Common myeloid progenitor, CD34-positive (primary cell): ENCODE results near the gene CYB561D2.

Source experiments
- CTCF ChIA-PET: fragments of 350-600 bp; sonication (Branson Sonifier 250); formaldehyde crosslinking; loops from one replicate; lab custom pipeline; 2021; ENCODE audit warnings: antibody characterized with exemption; lab: Charles Lee
- POLR2A ChIA-PET: fragments of 350-600 bp; sonication (Branson Sonifier 250); formaldehyde crosslinking; loops from one replicate; lab custom pipeline; 2021; ENCODE audit warnings: antibody characterized with exemption; lab: Charles Lee
- DNase-seq, 3 donors: peaks; one replicate each; pipeline versions ENCODE4 v3.0.0 to v3.0.0-alpha.2; 2013
- H3K27ac ChIP-seq, 2 experiments: 1 replicate in 1 of 2; 2 replicates in 1 of 2; pipeline ENCODE4 v1.7.0; 2013; ENCODE audit warnings: inconsistent platforms in 2 of 2, low read length in 2 of 2, mild to moderate bottlenecking in 2 of 2, low read depth in 1 of 2, moderate library complexity in 1 of 2; ENCODE audit not compliant: severe bottlenecking in 2 of 2, insufficient read depth in 1 of 2, poor library complexity in 1 of 2
- H3K27me3 ChIP-seq, 5 experiments: replicated peaks in 2 of 5; 1 replicate in 3 of 5; 2 replicates in 2 of 5; pipeline versions ENCODE4 v1.6.1 to v1.7.0; 2013; ENCODE audit warnings: low read length in 4 of 5, mild to moderate bottlenecking in 2 of 5, moderate library complexity in 2 of 5, inconsistent platforms in 1 of 5; ENCODE audit not compliant: insufficient read depth in 5 of 5, control insufficient read depth in 4 of 5
- H3K36me3 ChIP-seq, 4 experiments: 1 replicate in 2 of 4; 2 replicates in 2 of 4; pipeline versions ENCODE4 v1.6.1 to v1.7.0; 2013; ENCODE audit warnings: low read length in 3 of 4, control low read depth in 1 of 4, mild to moderate bottlenecking in 1 of 4; ENCODE audit not compliant: control insufficient read depth in 4 of 4, insufficient read depth in 4 of 4
- H3K4me1 ChIP-seq, 4 experiments: 1 replicate in 3 of 4; 2 replicates in 1 of 4; pipeline versions ENCODE4 v1.6.1 to v1.7.1; 2013; ENCODE audit warnings: low read length in 3 of 4, mild to moderate bottlenecking in 3 of 4, control low read depth in 1 of 4, inconsistent platforms in 1 of 4, moderate library complexity in 1 of 4; ENCODE audit not compliant: control insufficient read depth in 4 of 4, insufficient read depth in 4 of 4; ENCODE audit errors: control extremely low read depth in 1 of 4
- H3K4me3 ChIP-seq, 7 experiments: 1 replicate in 4 of 7; 2 replicates in 3 of 7; pipeline versions ENCODE4 v1.5.1 to v1.7.0; 2013; ENCODE audit warnings: mild to moderate bottlenecking in 7 of 7, low read length in 6 of 7, moderate library complexity in 6 of 7, inconsistent platforms in 2 of 7, low read depth in 2 of 7, control low read depth in 1 of 7; ENCODE audit not compliant: insufficient read depth in 4 of 7, control insufficient read depth in 1 of 7; ENCODE audit errors: extremely low read depth in 1 of 7
- H3K9me3 ChIP-seq, 5 experiments: 1 replicate in 4 of 5; 2 replicates in 1 of 5; pipeline versions ENCODE4 v1.6.1 to v1.7.1; 2013; ENCODE audit warnings: low read length in 4 of 5, mild to moderate bottlenecking in 2 of 5, inconsistent platforms in 1 of 5, low read depth in 1 of 5, moderate library complexity in 1 of 5; ENCODE audit not compliant: control insufficient read depth in 4 of 5, insufficient read depth in 2 of 5; ENCODE audit errors: control extremely low read depth in 1 of 5
- WGBS: methylation state at CpG from one replicate; pipeline ENCODE4 v1.1.5; 2013; ENCODE audit not compliant: insufficient coverage; 5-methylcytosine and 5-hydroxymethylcytosine counted together

The CYB561D2 gene

DNA sequence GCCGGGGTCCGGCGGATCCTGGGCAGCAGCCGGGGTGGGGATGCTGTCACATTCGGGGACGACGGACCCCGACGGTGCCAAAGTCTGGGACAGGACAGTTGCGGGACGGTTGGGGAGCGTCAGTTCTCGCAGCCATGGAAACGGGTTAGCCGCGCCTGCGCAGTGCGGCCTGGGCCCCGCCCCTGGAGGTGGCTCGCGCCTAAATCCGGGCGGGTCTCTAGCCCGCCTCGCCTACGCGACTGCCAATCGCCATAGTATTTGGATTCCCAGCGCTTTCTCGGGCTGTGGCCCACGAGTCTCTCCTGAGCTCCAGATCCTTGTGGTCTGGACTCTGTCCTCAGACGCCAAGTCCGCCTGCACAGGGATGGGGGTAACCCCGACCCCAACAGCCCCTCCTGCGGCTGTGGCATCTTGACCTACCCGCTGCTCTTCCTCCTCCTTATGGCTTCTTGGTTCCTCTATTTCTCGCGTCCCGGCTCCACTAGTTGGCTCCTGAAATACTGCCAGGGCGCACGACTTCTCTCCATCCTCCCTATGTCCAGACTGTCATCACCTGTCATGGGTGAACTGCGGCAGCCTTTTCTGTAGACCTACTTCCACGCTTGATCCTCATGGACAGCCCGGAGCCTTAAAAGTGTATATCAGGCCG lies 5.0 kb upstream of the CYB561D2 start, which contains the start of gene ZMYND10:
ZMYND10 (minus strand) TSS at position 147 of the 649 bp plus-strand sequence. CDS start 153 bp downstream, outside the sequence.
- POLR2A ChIA-PET, result no interaction called here
- H3K4me3 ChIP-seq, result peak within 1 kb of the TSS; percentile 8 to 80 (median 53)

DNA sequence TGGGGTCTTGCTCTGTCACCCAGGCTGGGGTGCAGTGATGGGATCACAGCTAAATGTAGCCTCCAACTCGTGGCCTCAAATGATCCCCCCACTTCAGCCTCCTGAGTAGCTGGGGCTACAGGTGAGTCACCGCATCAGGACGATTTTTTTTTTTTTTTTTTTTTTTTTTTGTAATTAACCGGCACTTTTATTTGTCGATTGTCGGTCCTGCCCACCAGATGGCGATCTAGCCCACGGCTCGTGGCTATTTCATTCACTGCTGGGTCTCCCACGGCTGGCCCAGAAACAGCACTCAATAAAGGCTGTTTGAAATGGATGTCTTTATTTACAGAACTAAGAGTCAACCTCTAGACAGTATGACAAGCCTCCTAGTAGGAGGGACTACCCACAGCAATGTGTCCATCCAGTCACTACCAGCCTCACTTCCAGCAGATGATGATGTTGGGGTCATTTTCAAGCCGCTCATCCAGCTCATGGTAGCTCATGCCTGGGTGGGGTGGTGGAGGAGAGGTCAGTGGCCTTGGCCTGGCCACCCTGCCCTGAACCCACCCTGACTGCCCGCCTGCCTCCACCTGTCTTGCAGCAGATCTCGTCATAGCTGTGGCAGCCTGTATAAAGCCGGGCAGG lies 3.4 kb upstream of the CYB561D2 start:
- DNase-seq, result peak; percentile 83 to 95 (median 92)
- no peak overlapping the region for H3K27ac ChIP-seq

More for the DNA sequence above, 5.0 kb upstream of the CYB561D2 start, which contains the start of gene ZMYND10:
- Histone ChIP-seq H3K36me3 (peaks cover 7 to 20% (median 15%) of the 10 kb centered on the region in 4 experiments), H3K27me3 (no peaks in the 10 kb centered on the region), H3K4me1 (peaks cover 6 to 63% (median 52%) of the 10 kb centered on the region in 4 experiments), H3K27ac (no peak within 1 kb of the TSS), H3K9me3 (no peaks in the 10 kb centered on the region)
- peak; percentile 55 to 70 (median 63) for DNase-seq
- WGBS, result 9% methylated on average over 45 of the region's 45 CpGs
- CTCF ChIA-PET, result interaction anchor here (0.6 to 6.2 kb wide), 11 partner anchors 7 to 868 kb away, joined by 3 to 51 read pairs (median 16); partner anchors contain the start of gene RASSF1

DNA sequence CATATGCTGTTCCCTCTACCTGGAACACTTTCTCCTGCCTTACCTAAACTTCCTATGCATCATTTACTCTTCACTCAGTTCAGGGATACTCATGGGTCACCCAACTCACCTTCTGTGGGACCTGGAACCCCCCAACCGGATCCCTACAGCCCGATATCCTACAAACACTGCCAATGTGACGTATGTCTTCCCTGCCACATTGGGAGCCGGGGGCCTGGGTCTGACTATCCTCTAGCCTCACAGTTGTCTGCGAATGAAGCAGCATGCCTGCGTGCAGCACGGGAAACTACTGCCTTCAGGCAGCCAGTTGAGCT lies 492 bp upstream of the CYB561D2 start:
- Histone ChIP-seq H3K4me3 (peak overlapping the region in 6 of 7 experiments; percentile 51 to 87 (median 85)), H3K4me1 (peaks cover 4 to 55% (median 41%) of the 10 kb centered on the region in 4 experiments)
- CTCF ChIA-PET, result interaction anchor here (1.1 to 6.2 kb wide), 8 partner anchors 11 to 223 kb away, joined by 3 to 51 read pairs (median 6); partner anchors contain the start of gene RASSF1

More for the DNA sequence above, 3.4 kb upstream of the CYB561D2 start:
- peaks cover 4 to 61% (median 49%) of the 10 kb centered on the region in 4 experiments for H3K4me1 ChIP-seq
- H3K27me3 ChIP-seq, result no peaks in the 10 kb centered on the region
- peaks cover 7 to 25% (median 15%) of the 10 kb centered on the region in 4 experiments for H3K36me3 ChIP-seq
- H3K4me3 ChIP-seq, result no peak overlapping the region
- ChIA-PET CTCF (interaction anchor here (0.8 to 6.2 kb wide), 24 partner anchors 9 to 268 kb away, joined by 3 to 51 read pairs (median 6); partner anchors contain the start of gene RASSF1), POLR2A (interaction anchor here (0.7 to 1.3 kb wide), 2 partner anchors 9 to 13 kb away, joined by 3 to 4 read pairs; no protein-coding TSS in a partner anchor)
- 80% methylated on average over 5 of the region's 14 CpGs for WGBS
- no peaks in the 10 kb centered on the region for H3K9me3 ChIP-seq

DNA sequence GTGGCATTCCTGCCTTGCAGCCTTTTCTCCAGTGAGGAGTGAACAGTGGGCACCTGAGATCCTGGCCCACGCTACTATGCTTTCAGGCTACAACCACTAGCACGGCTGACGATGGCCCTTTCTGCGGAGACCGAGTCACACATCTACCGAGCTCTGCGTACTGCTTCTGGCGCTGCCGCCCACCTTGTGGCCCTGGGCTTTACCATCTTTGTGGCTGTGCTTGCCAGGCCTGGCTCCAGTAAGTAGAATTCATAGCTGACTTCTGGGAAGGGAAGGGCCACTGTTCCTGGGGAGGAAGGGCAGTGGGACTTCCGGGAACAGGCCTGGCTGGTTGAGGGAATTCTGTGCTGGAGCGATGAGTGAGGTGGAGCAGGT lies 648 bp downstream of the CYB561D2 start:
- Histone ChIP-seq H3K27me3 (no peaks in the 10 kb centered on the region), H3K27ac (peak overlapping the region; percentile 6 to 79), H3K4me1 (peaks cover 4 to 48% (median 35%) of the 10 kb centered on the region in 4 experiments), H3K36me3 (peaks cover 7 to 60% (median 46%) of the 10 kb centered on the region in 4 experiments), H3K4me3 (peak overlapping the region; percentile 62 to 87 (median 83)), H3K9me3 (no peaks in the 10 kb centered on the region)
- ChIA-PET POLR2A (interaction anchor here (1.3 kb wide), 1 partner anchor 14 kb away, joined by 5 read pairs; no protein-coding TSS in a partner anchor), CTCF (interaction anchor here (1.2 to 6.2 kb wide), 4 partner anchors 7 to 41 kb away, joined by 3 to 51 read pairs (median 23); partner anchors contain the start of gene RASSF1)
- WGBS, result 60% methylated on average over 6 of the region's 11 CpGs
- no peak for DNase-seq

More for the DNA sequence above, 492 bp upstream of the CYB561D2 start:
- peak overlapping the region; percentile 29 to 79 for H3K27ac ChIP-seq
- H3K27me3 ChIP-seq, result no peaks in the 10 kb centered on the region
- peaks cover 7 to 49% (median 35%) of the 10 kb centered on the region in 4 experiments for H3K36me3 ChIP-seq
- WGBS, result 27% methylated on average over 4 of the region's 7 CpGs
- POLR2A ChIA-PET, result interaction anchor here (1.1 to 1.5 kb wide), 3 partner anchors 9 to 15 kb away, joined by 3 to 5 read pairs (median 3); no protein-coding TSS in a partner anchor
- no peaks in the 10 kb centered on the region for H3K9me3 ChIP-seq
- no peak for DNase-seq

- Histone ChIP-seq H3K36me3 (peaks cover 7 to 70% (median 50%) of the 10 kb centered on the region in 4 experiments), H3K4me1 (peaks cover 10 to 55% (median 47%) of the 10 kb centered on the region in 4 experiments), H3K4me3 (no peak overlapping the region), H3K9me3 (no peaks in the 10 kb centered on the region), H3K27me3 (no peaks in the 10 kb centered on the region), H3K27ac (peak overlapping the region in 1 of 2 experiments; percentile 43)
- ChIA-PET CTCF (interaction anchor here (0.7 to 3.8 kb wide), 13 partner anchors 9 to 55 kb away, joined by 3 to 18 read pairs (median 5); no protein-coding TSS in a partner anchor), POLR2A (interaction anchor here (0.8 to 0.9 kb wide), 2 partner anchors 16 to 61 kb away, joined by 3 to 5 read pairs; partner anchors contain the start of gene IFRD2)
- WGBS, result 52% methylated on average over 2 of the region's 2 CpGs
- DNase-seq, result peak; percentile 58 to 87 (median 83)
Measured at GRCh38 chr3:50352781-50353180, 2.1 kb downstream of the CYB561D2 start.

DNA sequence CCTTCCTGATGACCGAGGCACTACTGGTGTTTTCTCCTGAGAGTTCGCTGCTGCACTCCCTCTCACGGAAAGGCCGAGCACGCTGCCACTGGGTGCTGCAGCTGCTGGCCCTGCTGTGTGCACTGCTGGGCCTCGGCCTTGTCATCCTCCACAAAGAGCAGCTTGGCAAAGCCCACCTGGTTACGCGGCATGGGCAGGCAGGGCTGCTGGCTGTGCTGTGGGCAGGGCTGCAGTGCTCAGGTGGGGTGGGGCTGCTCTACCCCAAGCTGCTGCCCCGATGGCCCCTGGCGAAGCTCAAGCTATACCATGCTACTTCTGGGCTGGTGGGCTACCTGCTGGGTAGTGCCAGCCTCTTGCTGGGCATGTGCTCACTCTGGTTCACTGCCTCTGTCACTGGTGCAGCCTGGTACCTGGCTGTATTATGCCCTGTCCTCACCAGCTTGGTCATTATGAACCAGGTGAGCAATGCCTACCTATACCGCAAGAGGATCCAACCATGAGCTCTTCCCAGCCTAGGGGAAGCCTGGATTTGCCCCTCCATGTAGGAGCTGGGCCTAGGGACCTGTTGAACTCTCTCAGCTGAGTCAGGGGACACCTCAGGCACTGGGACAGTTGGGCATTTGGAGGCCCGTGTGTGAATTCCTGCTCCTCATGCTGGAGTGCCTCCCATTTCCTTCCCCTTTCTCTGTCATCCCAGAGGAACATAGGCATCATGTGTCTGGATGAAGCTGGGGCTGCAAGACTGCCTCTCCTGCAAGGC lies 2.8 kb downstream of the CYB561D2 start:
- Histone ChIP-seq H3K27ac (peak overlapping the region in 1 of 2 experiments; percentile 43), H3K27me3 (no peaks in the 10 kb centered on the region), H3K4me1 (peaks cover 13 to 61% (median 53%) of the 10 kb centered on the region in 4 experiments), H3K36me3 (peaks cover 3 to 70% (median 45%) of the 10 kb centered on the region in 4 experiments), H3K9me3 (no peaks in the 10 kb centered on the region), H3K4me3 (no peak overlapping the region)
- ChIA-PET POLR2A (interaction anchor here (0.9 kb wide), 1 partner anchor 16 kb away, joined by 5 read pairs; no protein-coding TSS in a partner anchor), CTCF (interaction anchor here (0.9 to 3.8 kb wide), 13 partner anchors 10 to 217 kb away, joined by 3 to 18 read pairs (median 5); no protein-coding TSS in a partner anchor)
- DNase-seq, result no peak
- WGBS, result 88% methylated on average over 9 of the region's 12 CpGs
